ENCODE results near the gene CCND2.

The CCND2 gene

GRCh38 chr12:4273652-4274395 is at the start of gene CCND2:
TSS of gene CCND2 (plus strand) at chr12:4273762. CDS start at chr12:4274041, 279 bp downstream.
- Histone ChIP-seq H3K27me3 (ENCODE audit: low read depth) (peaks cover 76% of the 10 kb centered on the region), H3K4me3 (peak within 1 kb of the TSS; percentile 45), H3K9me3 (no peaks in the 10 kb centered on the region), H3K4me1 (peaks cover 11% of the 10 kb centered on the region), H3K36me3 (replicated peaks) (peaks cover 10% of the 10 kb centered on the region)
- DNase-seq (ENCODE audit: low spot score in 2 of 2): peak; percentile 55 to 78
- in situ Hi-C loops (cut with MboI; ENCODE audit: low sequenced_read_pairs): loop anchor here (10.0 kb wide), 1 partner anchor 279 kb away; no protein-coding TSS in a partner anchor

- Histone ChIP-seq H3K27me3 (ENCODE audit: low read depth) (no peaks in the 10 kb centered on the region), H3K36me3 (replicated peaks) (no peaks in the 10 kb centered on the region), H3K9me3 (no peaks in the 10 kb centered on the region), H3K4me1 (no peaks in the 10 kb centered on the region), H3K4me3 (no peak overlapping the region)
- in situ Hi-C loops (cut with MboI; ENCODE audit: low sequenced_read_pairs): no loop called here
- no peak for DNase-seq (ENCODE audit: low spot score in 2 of 2)
Observed at GRCh38 chr12:4224206-4224889, 49.2 kb upstream of the CCND2 start.

GRCh38 chr12:4225571-4225970 is 48.0 kb upstream of the CCND2 start:
- H3K4me3 ChIP-seq: no peak overlapping the region
- no peaks in the 10 kb centered on the region for H3K9me3 ChIP-seq
- H3K36me3 ChIP-seq (replicated peaks): no peaks in the 10 kb centered on the region
- no peaks in the 10 kb centered on the region for H3K27me3 ChIP-seq (ENCODE audit: low read depth)
- no peak for DNase-seq (ENCODE audit: low spot score in 2 of 2)
- H3K4me1 ChIP-seq: no peaks in the 10 kb centered on the region
- in situ Hi-C loops (cut with MboI; ENCODE audit: low sequenced_read_pairs): no loop called here

GRCh38 chr12:4227046-4227445 is 46.5 kb upstream of the CCND2 start:
- no peak overlapping the region for H3K4me3 ChIP-seq
- H3K27me3 ChIP-seq (ENCODE audit: low read depth): no peaks in the 10 kb centered on the region
- DNase-seq (ENCODE audit: low spot score in 2 of 2): no peak
- no peaks in the 10 kb centered on the region for H3K9me3 ChIP-seq
- no peaks in the 10 kb centered on the region for H3K36me3 ChIP-seq (replicated peaks)
- in situ Hi-C loops (cut with MboI; ENCODE audit: low sequenced_read_pairs): no loop called here
- no peaks in the 10 kb centered on the region for H3K4me1 ChIP-seq

- H3K27me3 ChIP-seq (ENCODE audit: low read depth): no peaks in the 10 kb centered on the region
- no peak overlapping the region for H3K4me3 ChIP-seq
- no peaks in the 10 kb centered on the region for H3K9me3 ChIP-seq
- DNase-seq (ENCODE audit: low spot score in 2 of 2): no peak
- in situ Hi-C loops (cut with MboI; ENCODE audit: low sequenced_read_pairs): no loop called here
- no peaks in the 10 kb centered on the region for H3K36me3 ChIP-seq (replicated peaks)
- H3K4me1 ChIP-seq: no peaks in the 10 kb centered on the region
Observed at GRCh38 chr12:4228122-4228580, 45.4 kb upstream of the CCND2 start.

GRCh38 chr12:4230526-4230925 is 43.0 kb upstream of the CCND2 start:
- in situ Hi-C loops (cut with MboI; ENCODE audit: low sequenced_read_pairs): no loop called here

GRCh38 chr12:4238577-4238976 is 35.0 kb upstream of the CCND2 start:
- no peaks in the 10 kb centered on the region for H3K4me1 ChIP-seq
- in situ Hi-C loops (cut with MboI; ENCODE audit: low sequenced_read_pairs): no loop called here
- no peaks in the 10 kb centered on the region for H3K9me3 ChIP-seq
- peaks cover 15% of the 10 kb centered on the region for H3K27me3 ChIP-seq (ENCODE audit: low read depth)
- no peak for DNase-seq (ENCODE audit: low spot score in 2 of 2)
- no peak overlapping the region for H3K4me3 ChIP-seq
- no peaks in the 10 kb centered on the region for H3K36me3 ChIP-seq (replicated peaks)

More at GRCh38 chr12:4230526-4230925, 43.0 kb upstream of the CCND2 start:
- no peak for DNase-seq (ENCODE audit: low spot score in 2 of 2)
- no peak overlapping the region for H3K4me3 ChIP-seq
- no peaks in the 10 kb centered on the region for H3K9me3 ChIP-seq
- no peaks in the 10 kb centered on the region for H3K36me3 ChIP-seq (replicated peaks)
- H3K27me3 ChIP-seq (ENCODE audit: low read depth): peaks cover 19% of the 10 kb centered on the region
- H3K4me1 ChIP-seq: no peaks in the 10 kb centered on the region

- Histone ChIP-seq H3K36me3 (replicated peaks) (no peaks in the 10 kb centered on the region), H3K4me3 (no peak overlapping the region), H3K9me3 (no peaks in the 10 kb centered on the region), H3K4me1 (no peaks in the 10 kb centered on the region), H3K27me3 (ENCODE audit: low read depth) (peaks cover 3% of the 10 kb centered on the region)
- DNase-seq (ENCODE audit: low spot score in 2 of 2): no peak
- in situ Hi-C loops (cut with MboI; ENCODE audit: low sequenced_read_pairs): no loop called here
Observed at GRCh38 chr12:4239746-4240145, 33.8 kb upstream of the CCND2 start.

- in situ Hi-C loops (cut with MboI; ENCODE audit: low sequenced_read_pairs): no loop called here
- DNase-seq (ENCODE audit: low spot score in 2 of 2): no peak
- Histone ChIP-seq H3K4me1 (no peaks in the 10 kb centered on the region), H3K36me3 (replicated peaks) (no peaks in the 10 kb centered on the region), H3K4me3 (no peak overlapping the region), H3K9me3 (no peaks in the 10 kb centered on the region), H3K27me3 (ENCODE audit: low read depth) (no peaks in the 10 kb centered on the region; the same call in 1 of the 2 replicates)
Observed at GRCh38 chr12:4240161-4240783, 33.3 kb upstream of the CCND2 start.

- in situ Hi-C loops (cut with MboI; ENCODE audit: low sequenced_read_pairs): no loop called here
- H3K9me3 ChIP-seq: no peaks in the 10 kb centered on the region
- H3K4me3 ChIP-seq: no peak overlapping the region
- H3K27me3 ChIP-seq (ENCODE audit: low read depth): no peaks in the 10 kb centered on the region; the same call in 1 of the 2 replicates
- no peaks in the 10 kb centered on the region for H3K4me1 ChIP-seq
- no peaks in the 10 kb centered on the region for H3K36me3 ChIP-seq (replicated peaks)
- DNase-seq (ENCODE audit: low spot score in 2 of 2): no peak
Observed at GRCh38 chr12:4240981-4241380, 32.6 kb upstream of the CCND2 start.

GRCh38 chr12:4241592-4241991 is 32.0 kb upstream of the CCND2 start:
- no peaks in the 10 kb centered on the region for H3K36me3 ChIP-seq (replicated peaks)
- no peaks in the 10 kb centered on the region; the same call in 1 of the 2 replicates for H3K27me3 ChIP-seq (ENCODE audit: low read depth)
- H3K4me1 ChIP-seq: no peaks in the 10 kb centered on the region
- in situ Hi-C loops (cut with MboI; ENCODE audit: low sequenced_read_pairs): no loop called here
- no peak overlapping the region for H3K4me3 ChIP-seq
- no peak for DNase-seq (ENCODE audit: low spot score in 2 of 2)
- no peaks in the 10 kb centered on the region for H3K9me3 ChIP-seq

GRCh38 chr12:4242595-4242994 is 31.0 kb upstream of the CCND2 start:
- in situ Hi-C loops (cut with MboI; ENCODE audit: low sequenced_read_pairs): no loop called here
- H3K4me1 ChIP-seq: no peaks in the 10 kb centered on the region
- no peaks in the 10 kb centered on the region for H3K9me3 ChIP-seq
- no peaks in the 10 kb centered on the region for H3K27me3 ChIP-seq (ENCODE audit: low read depth)
- DNase-seq (ENCODE audit: low spot score in 2 of 2): no peak
- no peak overlapping the region for H3K4me3 ChIP-seq
- H3K36me3 ChIP-seq (replicated peaks): no peaks in the 10 kb centered on the region

GRCh38 chr12:4243091-4243490 is 30.5 kb upstream of the CCND2 start:
- Histone ChIP-seq H3K4me1 (no peaks in the 10 kb centered on the region), H3K36me3 (replicated peaks) (no peaks in the 10 kb centered on the region), H3K9me3 (no peaks in the 10 kb centered on the region), H3K27me3 (ENCODE audit: low read depth) (no peaks in the 10 kb centered on the region), H3K4me3 (no peak overlapping the region)
- DNase-seq (ENCODE audit: low spot score in 2 of 2): no peak
- in situ Hi-C loops (cut with MboI; ENCODE audit: low sequenced_read_pairs): no loop called here

Measured in HAP-1 (cell line).